ENCODE data around the gene RALGAPB.
"Not testable (repeated sequence)": the region's sequence is repeated elsewhere in the genome, so short reads cannot be mapped to it uniquely, and the experiment has no call there.

Gene RALGAPB

GRCh38 chr20:38588303-38588702 is 115.7 kb downstream of the RALGAPB start:
- no peak for DNase-seq

GRCh38 chr20:38589351-38589750 is 116.7 kb downstream of the RALGAPB start:
- DNase-seq = no peak

GRCh38 chr20:38589967-38590675 is 117.5 kb downstream of the RALGAPB start:
- no peak for DNase-seq

- DNase-seq = peak in 1 of 4 experiments; percentile 11
These were observed 118.2 kb downstream of the RALGAPB start for GRCh38 chr20:38590676-38591473.

- no peak for DNase-seq
These were observed 119.1 kb downstream of the RALGAPB start for GRCh38 chr20:38591474-38592410.

GRCh38 chr20:38592411-38592790 is 119.8 kb downstream of the RALGAPB start:
- not testable (repeated sequence) for DNase-seq

GRCh38 chr20:38594281-38594680 is 121.6 kb downstream of the RALGAPB start:
- not testable (repeated sequence) for DNase-seq

GRCh38 chr20:38595886-38596285 is 123.2 kb downstream of the RALGAPB start:
- DNase-seq = not testable (repeated sequence)

GRCh38 chr20:38599410-38599882 is 126.8 kb downstream of the RALGAPB start:
- no peak for DNase-seq

GRCh38 chr20:38600057-38600456 is 127.4 kb downstream of the RALGAPB start:
- no peak for DNase-seq

GRCh38 chr20:38601216-38602184 is 128.9 kb downstream of the RALGAPB start, which contains the start of gene ARHGAP40:
Gene ARHGAP40 (plus strand): TSS chr20:38601809.
- peak in 2 of 4 experiments; percentile 13 to 19 for DNase-seq

- DNase-seq = no peak
These were observed 129.5 kb downstream of the RALGAPB start for GRCh38 chr20:38602185-38602581.

GRCh38 chr20:38603286-38603685 is 130.6 kb downstream of the RALGAPB start:
- no peak for DNase-seq

- DNase-seq = no peak
These were observed 132.2 kb downstream of the RALGAPB start for GRCh38 chr20:38604873-38605303.

GRCh38 chr20:38607351-38607750 is 134.7 kb downstream of the RALGAPB start:
- no peak for DNase-seq

GRCh38 chr20:38608188-38608587 is 135.5 kb downstream of the RALGAPB start:
- no peak for DNase-seq

- no peak for DNase-seq
These were observed 137.2 kb downstream of the RALGAPB start for GRCh38 chr20:38609815-38610214.

- no peak for DNase-seq
These were observed 137.9 kb downstream of the RALGAPB start for GRCh38 chr20:38610521-38610920.

GRCh38 chr20:38612751-38613515 is 140.3 kb downstream of the RALGAPB start:
- DNase-seq = no peak

GRCh38 chr20:38615283-38615682 is 142.6 kb downstream of the RALGAPB start:
- DNase-seq = no peak
